ENCODE data around the gene ARHGAP30.
"Not testable (repeated sequence)": the region's sequence is repeated elsewhere in the genome, so short reads cannot be mapped to it uniquely, and the experiment has no call there.

Gene ARHGAP30

DNA sequence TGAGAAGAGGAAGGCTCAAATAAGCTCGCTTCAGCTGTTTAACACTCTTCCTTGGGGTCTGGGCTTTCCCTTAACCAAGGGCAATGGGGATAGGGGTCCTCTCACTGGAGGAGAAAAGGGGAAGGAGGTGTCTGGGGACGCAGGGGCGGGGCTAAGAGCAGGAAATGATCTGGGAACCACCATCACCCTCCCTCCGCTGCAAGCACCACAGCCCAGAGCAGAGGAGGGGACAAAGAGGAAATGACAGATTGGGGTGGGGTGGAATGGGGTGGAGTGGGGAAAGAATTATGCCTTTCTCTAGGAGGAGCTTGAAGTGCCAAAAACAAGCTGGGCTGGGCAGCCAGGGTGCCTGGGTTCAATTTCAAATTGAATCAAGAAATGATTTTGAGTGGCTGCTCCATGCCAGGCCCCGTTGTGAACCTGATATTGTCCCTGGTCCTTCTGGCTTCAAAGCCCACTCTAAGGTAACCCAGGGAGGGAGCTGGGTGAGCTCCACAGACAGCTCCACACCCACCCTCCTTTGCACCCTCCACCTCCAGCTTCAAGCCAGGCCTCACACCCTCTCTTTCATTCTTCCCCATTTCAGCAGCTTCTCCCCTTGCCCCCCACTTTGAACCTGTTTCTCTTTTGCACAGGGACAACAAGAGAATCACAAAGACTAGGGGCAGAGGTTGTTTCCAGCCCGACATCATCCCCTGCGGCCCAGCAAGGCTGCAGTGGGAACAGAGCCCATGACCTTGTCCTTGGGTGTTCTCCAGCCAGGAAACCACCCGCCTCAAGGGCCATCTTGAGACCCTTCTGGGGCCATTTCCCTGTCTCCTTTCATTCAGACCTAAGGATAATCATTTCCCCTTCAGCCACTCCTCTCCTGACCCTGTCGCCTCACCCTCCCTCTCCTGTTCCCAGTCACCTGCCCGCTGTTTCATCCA, 1.1 kb downstream of the ARHGAP30 start:
- DNase-seq = no peak

DNA sequence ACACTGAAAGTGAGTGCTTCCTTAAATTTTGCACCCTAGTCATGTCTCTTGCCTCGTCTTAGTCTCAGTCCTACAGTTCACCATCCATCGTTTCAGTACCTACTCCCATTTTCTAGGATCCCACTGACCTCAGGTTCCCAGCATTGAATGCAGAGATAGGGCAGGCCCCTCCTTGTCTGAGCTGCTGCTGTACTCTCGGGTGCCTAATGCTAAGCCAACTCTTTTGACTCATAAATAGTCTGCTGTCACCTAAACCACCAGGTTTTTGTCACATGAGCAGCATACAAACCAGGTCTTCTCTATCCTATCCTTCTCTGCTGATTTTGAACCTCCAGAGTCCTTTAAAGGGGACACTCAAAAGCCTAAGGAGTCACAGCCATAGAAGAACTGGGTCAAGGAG, 3.0 kb downstream of the ARHGAP30 start:
- DNase-seq = no peak

GRCh38 chr1:161065681-161066080, 4.0 kb downstream of the ARHGAP30 start:
- not testable (repeated sequence) for DNase-seq

GRCh38 chr1:161063936-161064335, 5.8 kb downstream of the ARHGAP30 start:
- not testable (repeated sequence) for DNase-seq

DNA sequence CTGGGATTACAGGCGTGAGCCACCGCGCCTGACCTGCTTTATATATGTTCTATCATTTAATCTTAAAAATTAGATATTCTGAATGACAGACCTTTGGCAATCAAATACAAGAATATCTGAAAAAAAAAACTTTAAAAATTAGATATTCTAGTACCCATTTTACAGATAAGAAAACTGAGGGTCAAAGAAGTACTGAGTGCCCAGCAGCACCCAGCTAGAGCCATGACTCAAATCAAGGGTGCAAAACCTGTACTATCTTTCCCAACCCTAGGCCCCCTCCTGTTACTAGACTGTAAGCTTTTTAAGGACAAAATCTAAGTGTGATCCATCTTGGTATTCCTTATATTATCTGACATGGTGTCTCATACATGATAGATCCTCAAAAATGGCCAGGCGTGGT, 8.3 kb downstream of the ARHGAP30 start:
- DNase-seq = no peak

- DNase-seq = no peak
Observed at GRCh38 chr1:161059293-161059692, 10.4 kb downstream of the ARHGAP30 start.

- DNase-seq = no peak
Observed at GRCh38 chr1:161054805-161055204, 14.9 kb downstream of the ARHGAP30 start.

DNA sequence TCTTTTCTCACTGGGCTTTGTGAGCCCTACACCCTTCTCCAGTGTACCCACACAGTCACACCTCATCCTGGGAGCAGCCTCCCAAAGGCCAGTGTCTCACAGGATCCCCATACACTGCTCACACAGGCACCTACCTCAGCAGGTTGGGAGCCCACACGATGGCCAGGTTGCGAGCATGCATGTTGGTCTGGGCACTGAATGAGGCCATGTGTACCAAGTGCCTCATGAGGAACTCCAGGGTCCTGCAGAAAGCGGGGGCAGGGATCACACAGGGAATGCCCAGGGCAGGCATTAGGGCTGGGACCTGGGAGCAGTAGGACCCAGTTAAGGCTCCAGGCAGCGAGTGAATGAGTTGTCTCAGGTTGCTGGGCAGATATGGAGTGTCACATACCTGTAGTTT, 15.5 kb downstream of the ARHGAP30 start:
- no peak for DNase-seq

DNA sequence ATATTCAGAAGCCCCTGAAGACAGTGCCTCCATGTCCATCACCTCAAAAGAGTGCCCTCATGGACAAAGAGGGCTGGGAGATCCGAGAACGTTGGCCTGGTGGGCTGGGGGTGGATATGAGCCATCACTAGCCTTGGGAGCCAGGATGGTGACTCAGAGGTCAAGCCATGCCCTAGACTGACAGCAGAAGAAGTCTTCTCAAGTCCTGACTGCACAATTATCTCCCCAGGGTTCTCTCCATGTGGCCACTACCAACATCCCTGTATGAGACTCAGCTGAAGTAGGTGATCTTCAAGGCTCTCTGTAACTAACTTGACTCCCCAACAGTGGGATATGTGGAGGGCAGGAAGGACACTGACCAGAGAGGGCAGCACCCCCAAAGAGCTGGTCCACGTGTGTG, 16.8 kb downstream of the ARHGAP30 start:
- no peak for DNase-seq

DNA sequence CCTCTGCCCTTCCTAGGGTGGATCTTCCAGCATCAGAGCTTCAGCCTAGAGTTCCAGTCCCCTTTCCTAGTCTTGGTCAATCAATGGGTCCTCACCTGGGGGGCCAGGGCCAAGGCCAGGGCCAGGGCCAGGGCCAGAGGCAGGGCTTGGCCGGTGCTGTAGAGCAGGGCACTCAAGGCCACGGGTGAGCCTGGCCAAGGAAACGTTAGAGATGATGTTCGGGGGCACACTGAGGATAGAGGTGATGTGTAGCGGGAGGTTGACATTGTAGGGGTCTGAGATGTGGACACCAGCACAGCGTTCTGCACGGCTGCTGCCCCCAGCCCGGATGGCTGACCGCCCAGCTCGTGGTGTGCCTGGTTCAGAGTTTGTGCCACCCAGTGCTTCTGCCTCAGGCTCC, 18.5 kb downstream of the ARHGAP30 start:
- DNase-seq = no peak

- DNase-seq = no peak
Observed at GRCh38 chr1:161048949-161049722, 20.6 kb downstream of the ARHGAP30 start.

DNA sequence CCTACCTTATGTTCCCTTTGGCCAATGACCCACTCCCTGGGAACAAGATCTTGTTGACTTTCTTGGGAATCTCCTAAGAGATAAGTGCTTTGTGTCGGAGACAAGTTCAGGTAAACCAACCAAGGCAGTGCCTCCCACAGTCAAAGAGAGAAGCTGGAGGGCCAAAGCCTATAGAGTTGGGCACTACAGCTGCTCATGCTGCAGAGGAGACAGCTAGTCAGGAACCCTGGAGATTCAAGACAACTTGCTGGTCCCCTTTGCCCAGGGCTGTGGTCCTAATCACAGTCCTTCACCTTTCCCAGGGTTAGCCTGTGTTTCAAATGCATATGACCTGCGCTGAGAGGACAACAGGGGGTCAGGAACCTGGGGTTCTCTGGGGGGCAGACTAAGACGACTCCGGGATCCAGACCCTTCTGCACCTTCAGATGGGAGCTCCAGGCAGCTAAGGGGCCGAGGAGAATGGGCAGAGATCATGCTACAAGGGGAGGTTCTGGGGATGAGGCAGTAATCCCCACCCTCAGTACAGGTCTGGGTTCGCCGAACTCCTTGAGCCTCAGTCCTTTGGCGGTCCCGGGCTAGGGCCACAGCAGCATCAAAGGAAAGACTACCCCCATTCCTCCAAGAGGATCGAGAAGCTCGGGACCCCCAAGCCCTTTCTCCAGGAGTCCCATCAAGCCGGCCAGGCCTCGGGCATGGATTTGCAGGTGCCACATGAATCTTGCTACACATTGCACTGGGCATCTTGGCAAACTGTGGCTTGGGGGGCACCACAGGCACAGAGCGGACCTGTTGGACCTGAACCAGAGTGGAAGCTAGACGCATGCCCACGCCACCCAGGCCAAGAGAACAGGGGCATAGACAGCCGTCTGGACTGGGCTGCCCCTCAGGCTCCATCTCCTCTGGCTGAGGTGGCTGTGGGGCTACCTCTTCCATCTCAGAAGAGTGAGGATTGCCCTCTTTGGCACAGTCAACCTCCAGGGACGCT, 22.0 kb downstream of the ARHGAP30 start:
- DNase-seq = no peak

DNA sequence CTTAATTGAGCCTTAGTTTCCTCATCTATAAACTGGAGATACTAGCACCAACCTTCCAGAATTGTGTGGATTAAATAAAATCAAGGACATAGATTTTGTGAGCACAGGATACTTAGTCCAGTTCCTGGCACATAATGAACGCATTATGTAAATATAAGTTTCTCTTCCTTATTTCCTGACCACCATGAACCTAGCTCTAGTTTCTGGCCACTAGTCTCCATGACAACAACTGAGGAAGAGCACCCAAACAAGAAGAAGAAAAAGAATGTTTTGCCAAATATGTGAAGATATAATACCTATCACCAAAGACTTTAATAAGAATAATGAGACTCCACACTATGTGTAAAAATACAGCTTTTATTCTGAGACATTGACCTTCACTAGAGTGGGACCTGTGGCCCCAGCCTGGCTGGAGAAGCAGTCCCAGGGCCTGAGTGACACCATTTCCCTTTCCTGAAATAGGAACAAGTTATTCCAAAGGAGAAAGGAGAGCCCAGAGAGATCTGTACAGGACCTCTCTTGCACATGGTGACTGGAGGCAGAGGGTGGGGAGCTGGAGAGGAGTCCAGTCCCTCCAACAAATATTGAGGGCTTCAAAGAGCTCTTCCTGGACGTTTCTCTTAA, 23.0 kb downstream of the ARHGAP30 start:
- DNase-seq = no peak

DNA sequence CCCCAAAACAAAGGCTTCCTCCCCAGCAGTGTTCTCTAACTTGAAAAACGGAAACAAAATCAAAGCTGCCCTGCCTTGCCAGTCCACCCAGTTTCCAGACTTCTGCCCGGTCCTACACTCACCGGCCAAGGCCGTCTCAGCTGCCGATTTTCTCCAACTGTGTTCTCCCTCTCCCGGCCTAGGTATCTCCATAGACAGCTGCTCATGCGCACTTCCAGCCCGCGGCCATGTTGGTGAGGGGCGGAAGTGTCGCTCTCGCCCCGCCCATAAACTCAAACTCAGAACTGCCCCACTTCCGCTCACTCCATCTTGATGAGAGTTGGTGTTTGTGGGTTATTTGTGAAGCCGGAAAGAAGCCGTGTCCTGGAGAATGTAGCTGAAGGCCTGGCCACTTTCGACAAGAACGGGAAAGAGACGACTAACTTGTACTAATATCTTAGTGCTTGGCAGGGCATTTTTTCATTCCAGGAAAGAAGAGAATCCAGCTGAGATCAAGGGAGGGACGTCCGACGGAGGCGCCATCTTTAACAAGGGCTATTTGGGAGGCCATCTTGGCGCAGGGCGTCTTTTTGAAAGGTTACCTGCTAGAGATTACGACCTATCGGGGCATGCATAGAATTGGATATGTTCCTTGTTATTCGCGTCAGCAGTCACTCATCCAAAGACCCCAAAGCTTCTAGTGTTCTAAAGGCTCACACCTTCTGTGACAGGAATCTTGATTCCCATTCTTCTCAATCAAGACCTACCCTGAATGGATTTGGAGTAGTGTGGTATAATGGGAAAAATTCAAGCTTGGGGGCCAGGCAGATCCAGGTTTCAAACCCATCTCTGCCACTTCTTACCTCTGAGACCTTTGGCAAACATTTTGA, 23.7 kb downstream of the ARHGAP30 start, which contains the start of gene USF1:
Gene USF1 (minus strand): TSS at position 242 of the 869 bp plus-strand sequence. CDS start 2,702 bp downstream, outside the sequence.
- peak; percentile 84 for DNase-seq

DNA sequence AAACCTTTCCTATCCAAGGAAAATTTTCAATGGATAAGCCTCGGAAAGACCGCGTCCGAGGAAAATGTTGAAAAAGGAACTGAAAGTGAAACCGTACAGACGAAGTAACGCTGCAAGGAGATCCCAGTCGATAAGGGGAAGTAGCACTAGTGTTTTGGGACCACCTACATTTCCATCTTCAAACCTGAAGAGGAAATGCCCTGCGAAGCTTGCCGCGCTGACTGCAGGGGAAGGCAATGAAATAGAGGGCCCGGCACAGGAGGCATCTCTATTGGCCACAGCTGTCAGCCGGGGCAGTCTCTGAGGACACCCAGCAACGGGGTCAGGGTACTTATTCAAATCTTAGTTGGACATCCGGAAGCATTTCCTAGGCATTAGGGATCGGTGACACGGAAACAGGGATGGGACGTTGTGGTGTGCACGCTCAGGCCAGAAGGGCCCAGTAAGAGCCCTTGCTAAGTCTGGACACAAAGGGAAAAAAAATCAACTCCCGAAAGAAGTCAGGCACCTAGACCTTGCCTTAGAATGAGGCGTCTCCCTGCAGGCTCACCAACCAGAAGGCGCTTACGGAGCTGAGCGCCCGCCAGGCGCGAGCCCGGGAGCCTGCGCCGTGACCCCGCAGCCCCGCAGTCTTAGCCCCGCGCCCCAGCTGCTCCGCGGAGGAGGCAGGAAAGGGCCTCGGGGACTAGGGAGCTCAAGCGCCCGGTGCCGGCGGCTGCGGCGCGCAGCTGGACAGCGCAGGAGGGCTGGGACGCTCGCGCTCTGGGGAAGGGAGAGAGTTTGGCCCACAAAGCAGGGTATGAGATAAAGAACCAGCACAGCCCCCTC, 24.6 kb downstream of the ARHGAP30 start:
- DNase-seq = no peak

GRCh38 chr1:161044535-161044907, 25.2 kb downstream of the ARHGAP30 start:
- DNase-seq = no peak

GRCh38 chr1:161039546-161039945, 30.1 kb downstream of the ARHGAP30 start:
- DNase-seq = no peak

DNA sequence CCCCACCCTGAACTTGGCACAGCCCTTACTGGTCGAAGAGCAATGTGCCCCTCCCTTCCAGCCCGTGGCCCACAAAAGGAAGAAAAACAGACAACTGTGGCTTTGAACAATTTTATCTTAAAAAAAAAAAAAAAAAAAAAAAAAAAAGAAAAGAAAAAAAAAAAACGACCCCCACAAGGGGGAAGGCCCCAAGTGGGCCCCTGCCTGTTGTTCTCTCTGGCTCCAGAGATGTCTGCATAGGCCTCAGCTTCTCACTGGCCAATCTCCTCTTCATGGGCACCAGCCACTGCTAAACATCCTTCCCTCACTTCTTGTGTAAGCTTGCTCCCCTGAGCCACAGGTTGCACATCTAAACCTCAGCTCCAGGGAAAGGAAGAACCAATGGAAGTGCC, 30.5 kb downstream of the ARHGAP30 start:
- DNase-seq = no peak

- DNase-seq = no peak
Observed at GRCh38 chr1:161038523-161039153, 31.1 kb downstream of the ARHGAP30 start, which contains the start of gene TSTD1. TSS of gene TSTD1 (minus strand) at chr1:161038964. CDS start at chr1:161038889, 75 bp downstream.
